Measurements from ENCODE around the gene RPL26.
A peak's percentile ranks its signal among the peaks of the same experiment; 100 is the strongest.

The RPL26 gene

DNA sequence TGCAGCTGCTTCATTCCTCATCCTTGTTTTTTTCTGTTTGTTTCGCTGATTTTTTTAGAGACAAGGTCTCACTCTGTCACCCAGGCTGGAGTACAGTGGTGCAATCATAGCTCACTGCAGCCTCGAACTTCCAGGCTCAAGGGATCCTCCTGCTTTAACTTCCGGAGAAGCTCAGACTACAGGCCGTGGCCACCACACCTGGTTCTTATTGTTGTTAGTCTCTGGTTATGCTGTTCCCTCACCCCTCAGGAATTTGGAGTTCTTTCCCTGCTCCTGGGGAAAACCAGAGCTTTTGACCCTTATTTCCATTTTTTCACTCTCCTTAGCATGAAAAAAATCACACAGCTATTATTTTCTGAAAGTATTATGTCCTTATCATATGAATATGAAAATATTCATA is 41.5 kb downstream of the RPL26 start:
- no peak for TF ChIP-seq CTCF (conservative IDR thresholded peaks at IDR 0.05; ENCODE audit: low read depth, low read length)
- no peak overlapping the region for H3K4me3 ChIP-seq (ENCODE audit: low read length)
- no peak for DNase-seq (ENCODE audit: low read depth)

DNA sequence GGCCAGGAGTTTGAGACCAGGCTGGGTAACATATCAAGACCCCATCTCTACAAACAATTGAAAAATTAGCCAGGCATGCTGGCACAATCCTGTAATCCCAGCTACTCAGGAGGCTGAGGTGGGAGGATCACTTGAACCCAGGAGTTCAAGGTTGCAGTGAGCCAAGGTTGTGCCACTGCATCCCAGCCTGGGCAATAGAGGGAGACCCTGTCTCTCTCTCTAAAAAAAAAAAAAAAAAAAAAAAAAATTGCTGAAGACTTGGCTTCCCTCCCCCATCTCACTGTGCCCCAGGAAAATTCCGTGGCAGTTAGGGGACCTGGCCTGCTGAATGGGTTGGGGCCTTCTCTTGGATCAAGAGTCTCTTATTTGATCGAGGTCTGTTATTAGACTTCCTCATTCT is 43.5 kb downstream of the RPL26 start, which contains the start of gene ODF4:
TSS of gene ODF4 (plus strand) at position 301 of the 400 bp plus-strand sequence. CDS start 212 bp downstream, outside the sequence.
- DNase-seq (ENCODE audit: low read depth), result no peak
- TF ChIP-seq CTCF (conservative IDR thresholded peaks at IDR 0.05; ENCODE audit: low read depth, low read length), result no peak
- no peak within 1 kb of the TSS for H3K4me3 ChIP-seq (ENCODE audit: low read length)

- no peak for TF ChIP-seq CTCF (conservative IDR thresholded peaks at IDR 0.05; ENCODE audit: low read depth, low read length)
- no peak for DNase-seq (ENCODE audit: low read depth)
- no peak overlapping the region for H3K4me3 ChIP-seq (ENCODE audit: low read length)
These were observed 44.2 kb downstream of the RPL26 start for GRCh38 chr17:8338753-8339140.

DNA sequence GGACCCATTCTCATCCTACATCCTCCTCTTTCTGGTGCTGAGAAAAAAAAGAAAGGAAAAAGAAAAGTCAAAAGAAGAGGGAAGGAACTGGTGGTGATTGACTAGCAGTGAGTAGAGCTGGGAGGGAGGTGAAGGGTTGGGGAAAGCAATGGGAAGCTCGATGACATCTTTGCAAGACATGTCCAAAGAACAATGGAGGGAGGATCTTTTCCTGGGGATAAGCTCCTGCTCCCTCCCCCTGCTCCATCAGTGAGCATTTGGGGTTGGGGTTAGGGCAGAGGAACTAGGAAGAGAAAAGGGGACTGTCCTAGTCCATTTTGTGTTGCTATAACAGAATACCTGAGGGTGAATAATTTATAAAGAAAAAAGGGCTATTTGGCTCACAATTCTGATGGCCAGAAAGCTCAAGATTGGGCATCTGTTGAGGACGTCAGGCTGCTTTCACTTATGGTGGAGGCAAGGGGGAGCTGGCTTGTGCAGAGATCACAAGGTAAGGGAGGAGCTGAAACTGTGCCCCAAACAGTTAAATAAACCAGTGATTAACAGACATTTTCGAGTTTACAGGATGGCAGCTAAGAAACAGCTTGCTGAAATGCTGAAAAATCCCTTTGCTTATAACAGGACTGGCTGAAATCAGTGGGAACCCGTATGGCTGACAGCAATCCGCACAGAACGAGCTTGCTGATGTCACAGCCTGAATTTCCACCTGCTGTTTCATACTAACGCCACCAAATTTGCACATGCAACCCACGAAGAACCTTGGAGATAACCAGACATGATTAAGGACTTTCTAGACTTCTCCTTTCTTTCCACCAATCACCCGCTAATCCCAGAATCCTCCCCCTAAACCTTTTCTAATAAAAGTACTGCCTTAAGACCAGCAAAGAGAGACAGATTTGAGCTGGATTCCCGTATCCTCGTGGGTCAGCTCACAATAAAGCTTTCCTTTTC is 44.9 kb downstream of the RPL26 start:
- no peak for TF ChIP-seq CTCF (conservative IDR thresholded peaks at IDR 0.05; ENCODE audit: low read depth, low read length)
- peak overlapping the region; percentile 23 for H3K4me3 ChIP-seq (ENCODE audit: low read length)
- no peak for DNase-seq (ENCODE audit: low read depth)

- DNase-seq (ENCODE audit: low read depth), result no peak
- no peak for TF ChIP-seq CTCF (conservative IDR thresholded peaks at IDR 0.05; ENCODE audit: low read depth, low read length)
- no peak overlapping the region for H3K4me3 ChIP-seq (ENCODE audit: low read length)
These were observed 49.7 kb downstream of the RPL26 start for GRCh38 chr17:8333281-8333680.

GRCh38 chr17:8332688-8333087 is 50.3 kb downstream of the RPL26 start:
- TF ChIP-seq CTCF (conservative IDR thresholded peaks at IDR 0.05; ENCODE audit: low read depth, low read length), result no peak
- no peak overlapping the region for H3K4me3 ChIP-seq (ENCODE audit: low read length)
- no peak for DNase-seq (ENCODE audit: low read depth)

DNA sequence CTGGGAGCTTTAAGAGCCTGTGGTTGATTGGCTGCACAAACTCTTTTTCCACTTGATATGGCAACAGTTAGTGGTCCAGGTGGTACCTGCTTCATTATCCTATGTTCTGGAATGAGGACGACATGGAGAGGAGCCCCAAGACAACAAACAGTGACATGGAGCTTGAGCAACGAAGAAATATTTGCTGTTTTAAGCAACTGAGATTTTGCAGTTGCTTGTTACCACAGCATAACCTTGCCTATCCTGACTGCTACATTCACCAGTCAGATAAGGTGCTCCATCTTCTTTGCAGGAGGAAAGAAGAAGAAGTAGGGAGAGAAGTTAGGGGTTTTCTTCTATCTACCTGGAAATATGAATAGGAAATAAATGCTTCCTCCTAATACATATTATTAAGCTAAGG is 50.9 kb downstream of the RPL26 start:
- H3K4me3 ChIP-seq (ENCODE audit: low read length), result no peak overlapping the region
- DNase-seq (ENCODE audit: low read depth), result no peak
- TF ChIP-seq CTCF (conservative IDR thresholded peaks at IDR 0.05; ENCODE audit: low read depth, low read length), result no peak

Measured in retinal pigment epithelial cell (primary cell).